Activated naive CD4-positive, alpha-beta T cell treated with anti-CD3 and anti-CD28 coated beads for 36 hours (primary cell): ENCODE data around the gene ALX4. TPM values are rescaled to one million over a fixed set of nuclear protein-coding genes. Genes with fewer than 3 reads are reported as not detected.

Source experiments
- CTCF ChIA-PET: fragments of 350-600 bp; sonication (Branson Sonifier 250); formaldehyde crosslinking; loops from one replicate; lab custom pipeline; 2021; ENCODE audit warnings: antibody characterized with exemption; lab: Charles Lee
- DNase-seq: peaks from one replicate; pipeline ENCODE4 v3.0.0-alpha.2; 2020
- H3K27ac Mint-ChIP-seq: one replicate; pipeline ENCODE4 v1.8.0; 2021; ENCODE audit warnings: mild to moderate bottlenecking, mixed read lengths
- H3K27me3 Mint-ChIP-seq: one replicate; pipeline ENCODE4 v1.8.0; 2021; ENCODE audit warnings: low read depth, mixed read lengths
- H3K36me3 Mint-ChIP-seq: one replicate; pipeline ENCODE4 v1.8.0; 2021; ENCODE audit warnings: low read depth, mixed read lengths
- H3K4me1 Mint-ChIP-seq: one replicate; pipeline ENCODE4 v1.8.0; 2021; ENCODE audit warnings: low read depth, mixed read lengths
- H3K4me3 Mint-ChIP-seq: one replicate; pipeline ENCODE4 v1.8.0; 2021; ENCODE audit warnings: mild to moderate bottlenecking, moderate library complexity, mixed read lengths
- H3K9me3 Mint-ChIP-seq: one replicate; pipeline ENCODE4 v1.8.0; 2021; ENCODE audit warnings: mixed read lengths
- intact Hi-C: fragments of 100-400 bp; cut with micrococcal nuclease; formaldehyde crosslinking; loops from one replicate; pipeline ENCODE4 v1.15.1; 2023
- total RNA-seq, 2 experiments: library from RNA; stranded (reverse); gene quantifications; one replicate each; pipeline ENCODE4 v1.2.3, GENCODE V29; 2021

The ALX4 gene
- total RNA-seq, 2 experiments from 2014 or later: not detected

- no peak overlapping the region for H3K4me3 Mint-ChIP-seq
- no peaks in the 10 kb centered on the region for H3K9me3 Mint-ChIP-seq
- H3K27ac Mint-ChIP-seq: no peak overlapping the region
- intact Hi-C loops: no loop called here
- H3K36me3 Mint-ChIP-seq: no peaks in the 10 kb centered on the region
- CTCF ChIA-PET: interaction anchor here (0.8 kb wide), 1 partner anchor 19 kb away, joined by 4 read pairs; no protein-coding TSS in a partner anchor
- no peaks in the 10 kb centered on the region for H3K27me3 Mint-ChIP-seq
- no peaks in the 10 kb centered on the region for H3K4me1 Mint-ChIP-seq
- no peak for DNase-seq
These were observed 42.8 kb downstream of the ALX4 start for GRCh38 chr11:44267006-44267749.

DNA sequence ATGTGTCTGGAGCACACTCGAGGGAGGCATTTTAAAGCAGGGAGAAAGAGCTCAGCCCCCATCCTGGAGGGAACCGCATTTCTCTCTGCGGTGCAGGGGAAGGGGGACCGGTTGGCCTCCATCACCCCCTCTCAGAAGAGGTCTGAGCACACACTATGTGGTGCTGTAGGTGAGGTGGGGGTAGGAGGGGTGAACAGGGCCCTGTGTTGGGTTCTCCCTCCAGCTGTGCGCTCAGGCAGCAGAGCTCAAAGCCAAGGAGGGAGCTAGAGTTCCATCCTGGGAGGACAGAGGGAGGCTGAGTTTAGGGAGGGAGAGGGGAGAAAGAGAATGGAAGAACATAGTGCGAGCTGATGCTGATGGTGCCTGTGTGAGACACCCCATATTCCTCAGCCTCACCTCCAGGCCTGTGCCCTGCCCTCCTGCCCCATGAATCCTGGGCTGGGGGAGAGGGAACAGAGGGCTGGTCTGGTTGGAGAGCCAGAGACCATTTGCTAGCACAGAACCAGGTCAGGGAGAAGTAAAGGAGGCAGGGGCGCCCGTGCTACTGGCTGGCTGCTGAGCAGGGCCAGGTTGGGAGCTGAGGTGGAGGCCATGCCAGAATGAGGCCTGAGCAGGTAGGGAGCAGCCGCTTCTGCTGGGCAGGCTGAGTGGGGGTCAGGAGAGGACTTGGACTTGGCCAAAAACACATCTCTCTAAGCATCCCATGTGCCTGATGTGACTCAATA lies 43.7 kb downstream of the ALX4 start:
- H3K4me1 Mint-ChIP-seq: no peaks in the 10 kb centered on the region
- H3K36me3 Mint-ChIP-seq: no peaks in the 10 kb centered on the region
- no peak for DNase-seq
- no peak overlapping the region for H3K4me3 Mint-ChIP-seq
- H3K27ac Mint-ChIP-seq: no peak overlapping the region
- no peaks in the 10 kb centered on the region for H3K9me3 Mint-ChIP-seq
- no peaks in the 10 kb centered on the region for H3K27me3 Mint-ChIP-seq
- intact Hi-C loops: no loop called here
- CTCF ChIA-PET: interaction anchor here (0.8 kb wide), 1 partner anchor 20 kb away, joined by 4 read pairs; no protein-coding TSS in a partner anchor

- intact Hi-C loops: no loop called here
- no peak for DNase-seq
- Mint-ChIP-seq H3K4me1 (no peaks in the 10 kb centered on the region), H3K4me3 (no peak overlapping the region), H3K27me3 (no peaks in the 10 kb centered on the region), H3K27ac (no peak overlapping the region), H3K9me3 (no peaks in the 10 kb centered on the region), H3K36me3 (no peaks in the 10 kb centered on the region)
- CTCF ChIA-PET: no interaction called here
These were observed 45.2 kb downstream of the ALX4 start for GRCh38 chr11:44264761-44265160.

- H3K9me3 Mint-ChIP-seq: no peaks in the 10 kb centered on the region
- H3K36me3 Mint-ChIP-seq: no peaks in the 10 kb centered on the region
- CTCF ChIA-PET: no interaction called here
- no peaks in the 10 kb centered on the region for H3K27me3 Mint-ChIP-seq
- no peaks in the 10 kb centered on the region for H3K4me1 Mint-ChIP-seq
- no peak for DNase-seq
- intact Hi-C loops: no loop called here
- H3K27ac Mint-ChIP-seq: no peak overlapping the region
- no peak overlapping the region for H3K4me3 Mint-ChIP-seq
These were observed 45.5 kb downstream of the ALX4 start for GRCh38 chr11:44264438-44264749.

DNA sequence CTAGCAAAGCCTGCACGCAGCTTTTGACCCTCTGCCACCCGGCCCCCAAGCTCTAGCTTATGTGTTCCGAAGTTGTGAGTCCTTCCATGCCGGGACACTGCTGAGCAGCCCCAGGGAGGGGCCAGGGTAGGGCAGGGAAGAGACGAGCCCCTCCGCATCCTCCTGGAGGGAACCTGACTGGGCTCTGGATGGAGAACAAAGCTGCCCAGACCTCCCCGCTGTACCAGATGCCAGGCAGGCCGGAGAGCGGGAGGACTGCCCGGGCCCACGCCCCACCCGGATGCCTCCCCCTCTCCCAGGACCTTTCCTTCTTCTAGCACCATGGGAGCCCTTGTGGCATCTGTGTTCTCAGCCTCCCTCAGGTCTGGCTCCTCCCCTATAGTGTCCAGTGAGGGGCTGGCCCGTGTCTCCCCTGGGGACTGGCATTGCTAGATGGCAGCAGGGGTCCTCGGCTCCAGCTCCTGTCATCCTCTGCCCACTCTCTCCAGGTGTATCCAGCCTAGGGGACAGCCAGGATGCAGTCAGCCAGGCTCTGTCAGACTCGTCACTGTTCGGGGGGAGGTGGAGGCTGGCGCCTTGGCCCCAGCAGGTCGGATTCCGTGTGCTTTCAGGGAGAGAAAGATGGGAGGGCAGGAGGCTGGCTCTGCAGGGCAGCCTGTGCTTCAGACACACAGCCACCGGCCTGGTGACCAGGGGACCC lies 46.1 kb downstream of the ALX4 start:
- Mint-ChIP-seq H3K4me1 (no peaks in the 10 kb centered on the region), H3K36me3 (no peaks in the 10 kb centered on the region), H3K9me3 (no peaks in the 10 kb centered on the region), H3K27me3 (no peaks in the 10 kb centered on the region), H3K4me3 (no peak overlapping the region), H3K27ac (no peak overlapping the region)
- no peak for DNase-seq
- CTCF ChIA-PET: no interaction called here
- intact Hi-C loops: no loop called here

- Mint-ChIP-seq H3K36me3 (no peaks in the 10 kb centered on the region), H3K27ac (no peak overlapping the region), H3K4me3 (no peak overlapping the region), H3K9me3 (no peaks in the 10 kb centered on the region), H3K27me3 (no peaks in the 10 kb centered on the region), H3K4me1 (peaks cover 3% of the 10 kb centered on the region)
- CTCF ChIA-PET: interaction anchor here (1.2 kb wide), 1 partner anchor 13 kb away, joined by 3 read pairs; no protein-coding TSS in a partner anchor
- no peak for DNase-seq
- intact Hi-C loops: no loop called here
These were observed 47.9 kb downstream of the ALX4 start for GRCh38 chr11:44261800-44262591.

GRCh38 chr11:44260081-44260480 lies 49.9 kb downstream of the ALX4 start:
- Mint-ChIP-seq H3K27me3 (no peaks in the 10 kb centered on the region), H3K9me3 (no peaks in the 10 kb centered on the region), H3K36me3 (no peaks in the 10 kb centered on the region), H3K27ac (no peak overlapping the region), H3K4me3 (no peak overlapping the region), H3K4me1 (peaks cover 3% of the 10 kb centered on the region)
- DNase-seq: no peak
- CTCF ChIA-PET: interaction anchor here (0.8 kb wide), 1 partner anchor 19 kb away, joined by 3 read pairs; no protein-coding TSS in a partner anchor
- intact Hi-C loops: no loop called here

- Mint-ChIP-seq H3K36me3 (no peaks in the 10 kb centered on the region), H3K27ac (no peak overlapping the region), H3K9me3 (no peaks in the 10 kb centered on the region), H3K27me3 (no peaks in the 10 kb centered on the region), H3K4me3 (no peak overlapping the region), H3K4me1 (peaks cover 3% of the 10 kb centered on the region)
- intact Hi-C loops: no loop called here
- DNase-seq: no peak
- CTCF ChIA-PET: interaction anchor here (0.6 to 0.8 kb wide), 2 partner anchors 20 to 27 kb away, joined by 3 read pairs; no protein-coding TSS in a partner anchor
These were observed 51.0 kb downstream of the ALX4 start for GRCh38 chr11:44258839-44259420.

- DNase-seq: no peak
- Mint-ChIP-seq H3K36me3 (no peaks in the 10 kb centered on the region), H3K27me3 (no peaks in the 10 kb centered on the region), H3K27ac (no peak overlapping the region), H3K4me3 (no peak overlapping the region), H3K4me1 (peaks cover 3% of the 10 kb centered on the region), H3K9me3 (peaks cover 7% of the 10 kb centered on the region)
- intact Hi-C loops: no loop called here
- CTCF ChIA-PET: no interaction called here
These were observed 51.8 kb downstream of the ALX4 start for GRCh38 chr11:44258190-44258489.

- no peak for DNase-seq
These were observed 52.4 kb downstream of the ALX4 start for GRCh38 chr11:44257338-44258189.

DNA sequence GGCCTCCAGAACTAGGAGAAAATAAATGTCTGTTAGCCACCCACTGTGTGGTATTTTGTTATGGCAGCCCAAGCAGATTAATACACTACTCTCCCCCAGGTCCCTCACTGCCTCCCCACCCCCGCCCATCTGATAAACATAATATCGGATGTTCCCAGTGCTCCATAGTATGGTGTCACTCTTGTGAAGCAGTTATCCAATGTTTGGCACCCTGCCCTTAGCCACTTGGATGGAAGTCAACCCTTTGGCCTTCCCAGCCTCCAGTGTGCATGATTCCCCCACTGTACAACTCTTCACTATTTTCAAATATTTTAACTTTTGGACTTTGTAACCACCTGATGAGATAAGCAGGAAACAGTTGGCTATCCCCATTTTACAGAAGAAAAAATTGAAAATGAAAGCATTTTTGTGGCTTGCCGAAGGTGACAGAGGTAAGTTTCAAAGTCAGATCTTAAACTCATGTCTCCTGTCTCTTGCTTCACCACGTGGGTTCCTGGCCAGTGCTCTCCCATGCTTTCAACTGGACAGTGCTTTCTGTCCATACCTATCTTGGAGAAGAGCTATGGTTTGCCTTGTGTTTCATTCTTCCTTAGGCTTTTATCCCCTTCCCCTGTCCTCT lies 53.2 kb downstream of the ALX4 start:
- Mint-ChIP-seq H3K27me3 (no peaks in the 10 kb centered on the region), H3K9me3 (peaks cover 21% of the 10 kb centered on the region), H3K27ac (no peak overlapping the region), H3K36me3 (peaks cover 4% of the 10 kb centered on the region), H3K4me3 (no peak overlapping the region), H3K4me1 (peaks cover 3% of the 10 kb centered on the region)
- CTCF ChIA-PET: no interaction called here
- no peak for DNase-seq
- intact Hi-C loops: no loop called here

More at GRCh38 chr11:44257338-44258189, 52.4 kb downstream of the ALX4 start:
- Mint-ChIP-seq H3K4me1 (peaks cover 3% of the 10 kb centered on the region), H3K4me3 (no peak overlapping the region), H3K27me3 (no peaks in the 10 kb centered on the region), H3K36me3 (no peaks in the 10 kb centered on the region), H3K27ac (no peak overlapping the region), H3K9me3 (peaks cover 13% of the 10 kb centered on the region)
- CTCF ChIA-PET: no interaction called here
- intact Hi-C loops: no loop called here
